Epidermal melanocyte (primary cell): ENCODE results near the gene HJURP.

Experiments
- DNase-seq: peaks from one replicate; pipeline ENCODE4 v3.0.0; 2011; ENCODE audit warnings: low spot score; ENCODE audit not compliant: insufficient read length

Gene HJURP

GRCh38 chr2:233831011-233831721, 23.2 kb downstream of the HJURP start:
- DNase-seq: no peak

- DNase-seq: no peak
Measured at GRCh38 chr2:233830111-233830802, 24.1 kb downstream of the HJURP start.

- no peak for DNase-seq
Measured at GRCh38 chr2:233829193-233830110, 24.9 kb downstream of the HJURP start.

GRCh38 chr2:233828546-233829192, 25.7 kb downstream of the HJURP start:
- no peak for DNase-seq

- DNase-seq: no peak
Measured at GRCh38 chr2:233824373-233824772, 30.0 kb downstream of the HJURP start.

- no peak for DNase-seq
Measured at GRCh38 chr2:233823731-233824121, 30.6 kb downstream of the HJURP start.

GRCh38 chr2:233822781-233823730, 31.3 kb downstream of the HJURP start:
- DNase-seq: no peak

GRCh38 chr2:233822101-233822771, 32.1 kb downstream of the HJURP start:
- no peak for DNase-seq

GRCh38 chr2:233821709-233822100, 32.6 kb downstream of the HJURP start:
- DNase-seq: no peak

- no peak for DNase-seq
Measured at GRCh38 chr2:233821196-233821595, 33.1 kb downstream of the HJURP start.

- no peak for DNase-seq
Measured at GRCh38 chr2:233820774-233821105, 33.6 kb downstream of the HJURP start.

GRCh38 chr2:233819884-233820773, 34.2 kb downstream of the HJURP start:
- no peak for DNase-seq

GRCh38 chr2:233818639-233819621, 35.4 kb downstream of the HJURP start:
- no peak for DNase-seq

- no peak for DNase-seq
Measured at GRCh38 chr2:233817995-233818638, 36.2 kb downstream of the HJURP start.

GRCh38 chr2:233817361-233817911, 36.9 kb downstream of the HJURP start:
- DNase-seq: no peak

- DNase-seq: no peak
Measured at GRCh38 chr2:233816771-233817170, 37.6 kb downstream of the HJURP start.

GRCh38 chr2:233816334-233816733, 38.0 kb downstream of the HJURP start:
- no peak for DNase-seq
